Keratinocyte (primary cell): ENCODE results near the gene RABL6. TPM values are rescaled to one million over a fixed set of nuclear protein-coding genes. Genes with fewer than 3 reads are reported as not detected.

Experiments
- DNase-seq: peaks from one replicate; pipeline ENCODE4 v3.0.0-alpha.2; 2011; ENCODE audit warnings: low read depth, missing footprints, low spot score
- FAIRE-seq: peaks from 2 replicates; lab custom pipeline; 2011; peaks lifted over from hg19 to GRCh38; lab: Jason Lieb, UNC
- H2AFZ ChIP-seq: 2 replicates; pipeline ENCODE4 v1.6.0; 2012; ENCODE audit warnings: low read length, control low read depth, inconsistent platforms; ENCODE audit not compliant: control insufficient read depth
- H3K27ac ChIP-seq: 2 replicates; pipeline ENCODE4 v1.5.1; 2011; ENCODE audit warnings: low read length; ENCODE audit not compliant: control insufficient read depth, insufficient read depth
- H3K27me3 ChIP-seq: 3 replicates; pipeline ENCODE4 v1.6.0; 2011; ENCODE audit warnings: low read length; ENCODE audit not compliant: control insufficient read depth, insufficient read depth; ENCODE audit errors: extremely low read depth
- H3K36me3 ChIP-seq, 2 experiments: 2 replicates in 1 of 2; 3 replicates in 1 of 2; pipeline ENCODE4 v1.5.1; 2011; ENCODE audit warnings: low read length in 2 of 2, mild to moderate bottlenecking in 1 of 2; ENCODE audit not compliant: control insufficient read depth in 2 of 2, insufficient read depth in 2 of 2; ENCODE audit errors: extremely low read depth in 1 of 2
- H3K4me1 ChIP-seq: 3 replicates; pipeline ENCODE4 v1.5.1; 2011; ENCODE audit warnings: low read length; ENCODE audit not compliant: control insufficient read depth, insufficient read depth; ENCODE audit errors: extremely low read depth
- H3K4me2 ChIP-seq: 3 replicates; pipeline ENCODE4 v1.6.0; 2011; ENCODE audit warnings: low read depth, low read length; ENCODE audit not compliant: control insufficient read depth, insufficient read depth; ENCODE audit errors: extremely low read depth
- H3K4me3 ChIP-seq, 3 experiments: fragments of 200-600 bp in 1 of 3; sonication (generic) in 1 of 3; 2 replicates in 2 of 3; 3 replicates in 1 of 3; pipeline ENCODE4 v1.5.1; 2011 to 2016; ENCODE audit warnings: low read length in 3 of 3, mild to moderate bottlenecking in 3 of 3, control low read depth in 2 of 3, inconsistent platforms in 1 of 3, low read depth in 1 of 3, mixed read lengths in 1 of 3, mixed run types in 1 of 3, moderate library complexity in 1 of 3; ENCODE audit not compliant: control insufficient read depth in 2 of 3, insufficient read depth in 2 of 3; ENCODE audit errors: extremely low read depth in 1 of 3
- H3K79me2 ChIP-seq: 2 replicates; pipeline ENCODE4 v1.6.0; 2012; ENCODE audit warnings: low read length; ENCODE audit not compliant: control insufficient read depth, insufficient read depth
- H3K9ac ChIP-seq: 3 replicates; pipeline ENCODE4 v1.6.0; 2011; ENCODE audit warnings: low read length; ENCODE audit not compliant: control insufficient read depth, insufficient read depth; ENCODE audit errors: extremely low read depth
- H3K9me1 ChIP-seq: 3 replicates; pipeline ENCODE4 v1.6.0; 2011; ENCODE audit warnings: low read length; ENCODE audit not compliant: control insufficient read depth, insufficient read depth; ENCODE audit errors: extremely low read depth
- H3K9me3 ChIP-seq: 2 replicates; pipeline ENCODE4 v1.5.1; 2012; ENCODE audit warnings: low read depth, low read length; ENCODE audit not compliant: control insufficient read depth
- H4K20me1 ChIP-seq: 3 replicates; pipeline ENCODE4 v1.6.0; 2011; ENCODE audit warnings: low read length; ENCODE audit not compliant: control insufficient read depth, insufficient read depth; ENCODE audit errors: extremely low read depth
- EZH2 ChIP-seq: IDR thresholded peaks from one replicate; pipeline ENCODE4 v1.6.1; 2012; ENCODE audit warnings: inconsistent platforms, mild to moderate bottlenecking, low read length, moderate library complexity
- dilution Hi-C: fragments of 300-500 bp; cut with MboI; formaldehyde crosslinking; loops from one replicate; pipeline ENCODE4 v1.7.0; 2020; ENCODE audit warnings: low sequenced_read_pairs; ENCODE audit not compliant: extremely low pct_ligation_motif_present
- polyA plus RNA-seq, 5 experiments: library from polyadenylated mRNA; depleted of rRNA in 3 of 5; stranded (reverse) in 3 of 5; stranded (forward) in 1 of 5; unstranded in 1 of 5; fragments of >200 nt; gene quantifications; 1 replicate in 1 of 5; 2 replicates in 3 of 5; 3 replicates in 1 of 5; pipeline versions ENCODE4 v1.2.1 to v1.2.3, GENCODE V29; 2011 to 2012; ENCODE audit warnings: missing spikeins in 2 of 5, low read depth in 1 of 5, low replicate concordance in 1 of 5
- TF ChIP-seq, protein P1 (sequence below), 3 experiments: IDR thresholded peaks in 1 of 3; conservative IDR thresholded peaks in 1 of 3; optimal IDR thresholded peaks in 1 of 3; 2 replicates in 2 of 3; 3 replicates in 1 of 3; pipeline versions ENCODE3 to v1.5.1; 2011; ENCODE audit warnings: low read length in 3 of 3, mild to moderate bottlenecking in 3 of 3, moderate library complexity in 2 of 3, control low read depth in 1 of 3, inconsistent platforms in 1 of 3; ENCODE audit not compliant: insufficient read depth in 2 of 3; ENCODE audit errors: extremely low read depth in 1 of 3

The RABL6 gene
- polyA plus RNA-seq, 1 donor (not counting 4 experiments of a cell fraction or from before 2014, with no cell fraction given) = 46.3 TPM

GRCh38 chr9:136827794-136828473 lies 20.2 kb downstream of the RABL6 start:
- H2AFZ ChIP-seq = no peak overlapping the region
- H3K9ac ChIP-seq = no peak overlapping the region
- H4K20me1 ChIP-seq = no peaks in the 10 kb centered on the region
- H3K27ac ChIP-seq = no peak overlapping the region
- H3K4me2 ChIP-seq = no peak overlapping the region
- H3K36me3 ChIP-seq = peaks cover 21 to 43% of the 10 kb centered on the region in 2 experiments
- H3K79me2 ChIP-seq = no peaks in the 10 kb centered on the region
- no peaks in the 10 kb centered on the region for H3K9me3 ChIP-seq
- no peaks in the 10 kb centered on the region for H3K9me1 ChIP-seq
- dilution Hi-C loops = no loop called here
- no peaks in the 10 kb centered on the region for H3K4me1 ChIP-seq
- no peak for FAIRE-seq
- no peaks in the 10 kb centered on the region for H3K27me3 ChIP-seq
- no peak for DNase-seq
- no peak for TF ChIP-seq EZH2
- TF ChIP-seq, protein P1, sequence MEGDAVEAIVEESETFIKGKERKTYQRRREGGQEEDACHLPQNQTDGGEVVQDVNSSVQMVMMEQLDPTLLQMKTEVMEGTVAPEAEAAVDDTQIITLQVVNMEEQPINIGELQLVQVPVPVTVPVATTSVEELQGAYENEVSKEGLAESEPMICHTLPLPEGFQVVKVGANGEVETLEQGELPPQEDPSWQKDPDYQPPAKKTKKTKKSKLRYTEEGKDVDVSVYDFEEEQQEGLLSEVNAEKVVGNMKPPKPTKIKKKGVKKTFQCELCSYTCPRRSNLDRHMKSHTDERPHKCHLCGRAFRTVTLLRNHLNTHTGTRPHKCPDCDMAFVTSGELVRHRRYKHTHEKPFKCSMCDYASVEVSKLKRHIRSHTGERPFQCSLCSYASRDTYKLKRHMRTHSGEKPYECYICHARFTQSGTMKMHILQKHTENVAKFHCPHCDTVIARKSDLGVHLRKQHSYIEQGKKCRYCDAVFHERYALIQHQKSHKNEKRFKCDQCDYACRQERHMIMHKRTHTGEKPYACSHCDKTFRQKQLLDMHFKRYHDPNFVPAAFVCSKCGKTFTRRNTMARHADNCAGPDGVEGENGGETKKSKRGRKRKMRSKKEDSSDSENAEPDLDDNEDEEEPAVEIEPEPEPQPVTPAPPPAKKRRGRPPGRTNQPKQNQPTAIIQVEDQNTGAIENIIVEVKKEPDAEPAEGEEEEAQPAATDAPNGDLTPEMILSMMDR (optimal IDR thresholded peaks at IDR 0.05 in 1 of 3, IDR thresholded peaks at IDR 0.05 in 1 of 3, conservative IDR thresholded peaks at IDR 0.05 in 1 of 3; ENCODE audit: extremely low read depth in 1 of 3, insufficient read depth in 2 of 3, low read length in 3 of 3) = no peak
- no peak overlapping the region for H3K4me3 ChIP-seq

DNA sequence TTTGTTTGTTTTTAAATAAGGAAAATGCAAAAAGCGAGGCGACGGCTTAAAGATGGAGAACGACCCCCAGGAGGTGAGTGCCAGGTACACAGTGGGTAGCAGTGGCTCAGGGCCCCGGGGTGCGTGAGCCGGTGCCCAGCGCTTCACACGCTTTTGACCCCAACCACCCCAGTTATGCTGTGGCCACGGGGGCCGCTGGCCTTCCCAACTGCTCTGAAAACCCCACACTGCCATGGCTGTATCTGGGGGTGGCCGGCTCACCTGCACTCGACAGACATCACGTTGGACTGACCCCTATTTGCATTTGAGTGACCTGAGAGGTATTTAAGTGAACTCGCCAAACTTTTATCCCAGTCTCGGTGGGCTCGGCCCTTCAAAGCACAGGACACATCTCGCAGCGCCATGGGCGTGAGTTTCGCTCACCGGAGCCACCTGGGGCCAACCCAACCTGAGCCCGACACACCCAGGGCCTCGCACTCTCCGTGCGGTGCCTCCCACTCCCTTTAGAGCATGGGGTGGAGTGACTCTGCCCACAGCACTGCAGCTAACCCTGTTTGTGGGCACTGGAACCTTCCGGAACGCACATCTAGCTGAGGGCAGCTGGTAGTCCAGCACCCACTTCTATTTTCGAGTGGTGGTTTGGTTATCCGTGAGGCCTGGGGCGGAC lies 20.9 kb downstream of the RABL6 start:
- no peaks in the 10 kb centered on the region for H3K27me3 ChIP-seq
- no peak overlapping the region for H3K27ac ChIP-seq
- no peaks in the 10 kb centered on the region for H3K9me1 ChIP-seq
- dilution Hi-C loops = no loop called here
- DNase-seq = no peak
- TF ChIP-seq EZH2 = no peak
- TF ChIP-seq, protein P1 (optimal IDR thresholded peaks at IDR 0.05 in 1 of 3, IDR thresholded peaks at IDR 0.05 in 1 of 3, conservative IDR thresholded peaks at IDR 0.05 in 1 of 3; ENCODE audit: extremely low read depth in 1 of 3, insufficient read depth in 2 of 3, low read length in 3 of 3) = no peak
- H3K4me1 ChIP-seq = no peaks in the 10 kb centered on the region
- no peak overlapping the region for H2AFZ ChIP-seq
- H3K9ac ChIP-seq = no peak overlapping the region
- no peaks in the 10 kb centered on the region for H3K9me3 ChIP-seq
- no peak overlapping the region for H3K4me2 ChIP-seq
- H3K4me3 ChIP-seq = no peak overlapping the region
- no peaks in the 10 kb centered on the region for H3K79me2 ChIP-seq
- FAIRE-seq = no peak
- no peaks in the 10 kb centered on the region for H4K20me1 ChIP-seq
- H3K36me3 ChIP-seq = peaks cover 18 to 41% of the 10 kb centered on the region in 2 experiments
